GM19240 (cell line): ENCODE results near the gene RABGGTA.
"Not testable (repeated sequence)": the region's sequence is repeated elsewhere in the genome, so short reads cannot be mapped to it uniquely, and the experiment has no call there.

Experiments used
- DNase-seq: peaks from one replicate; pipeline ENCODE4 v3.0.0; 2011; ENCODE audit warnings: low spot score; ENCODE audit not compliant: insufficient read length

The RABGGTA gene

DNA sequence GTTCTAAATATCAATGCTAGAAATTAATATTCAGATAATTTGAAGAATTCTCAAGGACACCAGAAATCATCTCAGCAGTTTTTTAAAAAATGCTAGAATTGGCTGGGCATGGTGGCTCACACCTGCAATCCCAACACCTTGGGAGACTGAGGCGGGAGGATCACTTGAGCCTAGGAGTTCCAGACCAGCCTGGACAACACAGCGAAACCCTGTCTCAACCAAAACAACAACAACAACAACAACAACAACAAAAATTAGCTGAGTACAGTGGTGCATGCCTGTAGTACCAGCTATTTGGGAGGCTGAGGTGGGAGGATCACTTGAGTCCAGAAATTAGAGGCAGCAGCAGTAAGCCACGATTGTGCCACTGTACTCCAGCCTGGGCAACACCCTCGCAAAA, 52.3 kb downstream of the RABGGTA start:
- no peak for DNase-seq

DNA sequence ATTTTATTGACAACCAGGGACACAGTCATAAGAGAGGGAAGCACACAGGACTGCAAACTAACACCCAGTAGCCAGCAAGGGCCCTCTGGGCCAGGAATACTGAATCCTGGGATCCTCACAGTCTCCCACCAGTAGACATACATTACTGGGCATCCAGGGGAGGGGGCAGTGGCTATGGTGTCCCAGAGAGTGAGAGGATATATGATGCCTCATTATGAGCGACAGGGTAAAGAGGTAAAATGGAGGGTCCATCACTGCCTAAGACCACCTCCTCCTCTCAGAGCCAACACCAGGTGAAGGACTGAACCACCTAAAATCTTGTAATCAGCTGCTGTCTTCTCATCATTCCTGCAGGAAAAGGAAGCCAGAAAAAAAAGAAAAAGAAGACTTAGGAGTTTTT, 54.5 kb downstream of the RABGGTA start:
- not testable (repeated sequence) for DNase-seq

DNA sequence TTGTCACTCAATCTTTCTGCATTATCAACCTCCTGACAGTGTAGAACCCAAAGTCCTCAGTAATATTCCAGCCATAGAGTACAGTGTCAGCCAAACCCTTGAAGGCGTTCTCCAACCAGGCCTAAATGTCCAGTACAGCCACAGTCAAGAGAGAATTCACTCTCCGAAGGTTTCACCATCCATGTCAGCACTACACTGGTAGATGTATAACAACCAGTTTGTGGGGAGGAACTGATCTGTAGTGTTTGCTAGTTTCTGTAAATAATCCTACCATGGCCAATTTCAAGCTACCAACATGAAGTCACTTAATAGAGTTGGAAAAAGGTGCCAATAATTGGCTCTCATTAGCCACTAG, 55.1 kb downstream of the RABGGTA start:
- DNase-seq: no peak
